Fibroblast of the conjunctiva (primary cell): Measurements from ENCODE around the gene MAEA.

ENCODE experiments used
- DNase-seq: peaks from one replicate; pipeline ENCODE4 v3.0.0-alpha.2; 2010; ENCODE audit warnings: low read depth

Gene MAEA

DNA sequence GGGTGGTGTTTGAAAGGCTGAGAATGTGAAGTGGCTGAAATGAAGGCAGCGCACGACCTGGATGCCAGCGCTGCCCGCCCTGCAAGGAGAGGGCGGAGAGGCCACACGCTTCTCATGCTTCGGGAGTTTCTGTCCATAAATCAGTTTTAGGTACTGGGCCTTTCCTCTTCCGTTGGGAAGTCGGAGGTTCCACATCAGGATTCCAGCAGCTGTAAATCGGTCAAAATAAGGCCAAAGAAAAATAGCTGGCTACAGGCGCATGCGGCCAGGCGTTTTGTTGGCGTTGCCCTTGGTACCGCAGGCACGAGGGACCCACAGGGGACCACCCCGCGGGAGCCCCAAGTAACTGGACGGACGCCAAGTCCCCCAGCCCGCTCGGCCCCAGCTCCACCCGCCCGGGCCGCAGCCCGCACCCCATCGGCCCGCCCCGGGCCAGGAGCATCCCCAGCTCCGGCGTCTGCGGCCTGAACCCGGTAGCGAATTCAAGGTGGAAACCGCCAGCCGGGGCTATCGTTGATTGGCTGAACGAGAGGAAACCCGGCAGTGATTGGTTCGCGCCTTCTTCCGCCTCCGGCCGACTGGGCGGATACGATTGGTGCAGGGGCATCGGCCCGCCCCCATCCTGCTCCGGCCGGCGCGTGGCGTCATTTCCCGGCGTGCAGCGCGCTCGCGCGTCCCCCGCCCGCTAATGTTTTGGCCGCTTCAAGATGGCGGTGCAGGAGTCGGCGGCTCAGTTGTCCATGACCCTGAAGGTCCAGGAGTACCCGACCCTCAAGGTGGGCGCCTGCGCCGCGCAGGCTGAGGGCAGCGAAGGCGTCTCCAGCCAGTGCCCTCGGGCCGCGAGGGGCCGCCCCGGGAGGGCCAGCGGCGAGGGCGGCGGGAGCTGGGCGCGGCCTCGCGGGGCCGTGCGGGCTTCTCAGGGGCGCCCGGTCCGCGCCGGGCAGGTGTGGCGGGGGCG is at the start of gene MAEA:
Gene MAEA, plus strand, starts transcription at position 685 of the 958 bp plus-strand sequence. Its CDS starts 23 bp downstream, at position 708.
- peak; percentile 90 for DNase-seq

DNA sequence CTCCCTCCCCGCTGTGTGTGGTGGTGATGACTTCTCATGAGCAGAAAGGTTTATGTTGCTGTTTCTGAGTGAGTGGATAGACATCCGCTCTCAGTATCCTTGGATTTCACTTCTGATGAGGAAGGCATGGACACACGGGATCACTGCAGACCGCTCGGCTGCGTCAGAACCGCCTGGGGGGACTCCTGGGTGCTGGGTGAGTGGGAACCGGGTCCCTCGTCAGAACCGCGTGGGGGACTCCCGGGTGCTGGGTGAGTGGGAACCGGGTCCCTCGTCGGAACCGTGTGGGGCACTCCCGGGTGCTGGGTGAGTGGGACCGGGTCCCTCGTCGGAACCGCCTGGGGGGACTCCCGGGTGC is 49.8 kb upstream of the MAEA start:
- no peak for DNase-seq

DNA sequence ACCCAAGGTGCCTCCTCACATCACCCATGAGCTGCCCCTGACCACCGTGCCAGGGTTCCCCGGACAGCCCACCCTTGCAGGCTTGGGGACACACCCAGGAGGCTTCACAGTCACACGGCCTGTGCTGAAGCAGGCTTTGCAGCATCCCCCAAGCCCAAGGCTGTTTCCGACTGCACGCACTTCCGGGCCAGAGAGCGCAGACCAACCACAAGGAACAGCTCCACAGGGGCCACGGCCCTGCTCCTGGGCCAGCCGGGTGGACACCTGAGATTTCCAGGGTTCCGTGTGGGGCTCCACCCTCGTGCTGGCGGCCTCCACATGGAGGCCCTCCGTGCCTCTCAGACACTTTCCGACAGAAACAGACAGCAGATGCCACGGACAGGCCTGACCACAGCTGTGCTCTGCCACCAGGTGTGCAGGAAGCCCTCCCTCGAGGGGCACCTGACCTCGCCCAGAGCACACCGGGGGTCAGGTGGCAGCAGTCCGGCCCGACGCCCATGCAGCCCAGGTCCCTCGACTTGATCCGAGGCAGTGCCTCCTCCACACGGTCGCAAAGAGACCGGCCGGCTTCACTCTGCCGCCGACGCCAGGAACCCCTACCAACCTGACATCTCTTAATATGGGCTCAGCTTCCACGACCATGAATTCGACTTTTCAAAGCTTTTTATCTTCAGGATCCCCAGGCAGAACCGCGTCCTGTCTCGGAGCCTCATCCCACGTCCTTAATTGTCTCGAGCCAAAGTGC is 48.8 kb upstream of the MAEA start:
- DNase-seq = no peak

DNA sequence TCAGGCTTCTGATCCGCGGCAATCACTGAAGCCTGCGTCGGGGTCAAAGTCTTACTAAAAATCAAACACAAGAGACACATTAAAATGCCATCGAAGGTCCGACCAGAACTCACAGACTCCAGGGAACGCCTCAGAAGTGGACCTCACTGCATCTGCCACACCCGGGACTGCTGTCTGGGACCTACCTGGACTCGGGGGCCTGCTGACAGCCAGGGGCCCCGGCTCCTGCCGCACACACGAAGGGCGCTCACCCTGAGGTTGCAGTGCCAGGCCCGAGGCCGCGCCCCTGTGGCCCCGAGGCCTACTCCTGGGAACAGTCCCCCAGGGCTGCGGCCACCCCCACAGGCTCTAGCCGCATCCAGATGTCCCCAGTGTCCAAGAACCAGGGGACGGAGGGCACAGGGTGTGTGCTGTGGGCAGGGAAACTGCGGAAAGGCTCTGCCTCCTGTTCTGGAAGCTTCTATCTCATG is 48.2 kb upstream of the MAEA start:
- no peak for DNase-seq

DNA sequence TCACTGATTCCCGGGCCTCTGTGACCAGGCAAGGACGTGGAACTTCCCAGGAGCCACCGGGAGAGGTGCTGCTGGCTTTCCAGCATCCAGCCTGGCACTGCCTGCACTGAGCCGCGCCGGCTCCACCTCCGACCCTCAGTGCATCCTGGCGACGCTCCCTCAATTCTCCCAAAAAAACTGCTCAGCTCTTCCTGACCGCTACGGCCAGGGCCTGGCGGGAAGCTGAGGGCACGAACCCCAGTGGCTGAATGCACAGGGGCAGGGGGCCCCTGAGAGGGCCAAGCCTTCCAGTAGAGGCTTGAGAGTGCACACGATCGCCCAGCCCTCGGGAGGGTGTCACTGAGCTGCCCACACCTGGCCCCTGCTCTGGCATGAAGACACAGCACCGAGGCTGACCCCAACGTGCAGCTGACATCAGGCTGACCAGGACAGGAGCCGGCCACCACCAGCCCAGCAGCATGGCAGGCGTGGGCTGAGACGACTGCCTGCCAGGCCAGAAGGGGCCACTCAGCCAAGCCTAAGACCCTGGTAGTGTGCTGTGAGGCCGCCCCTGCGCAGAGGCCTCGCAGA is 47.7 kb upstream of the MAEA start:
- no peak for DNase-seq

DNA sequence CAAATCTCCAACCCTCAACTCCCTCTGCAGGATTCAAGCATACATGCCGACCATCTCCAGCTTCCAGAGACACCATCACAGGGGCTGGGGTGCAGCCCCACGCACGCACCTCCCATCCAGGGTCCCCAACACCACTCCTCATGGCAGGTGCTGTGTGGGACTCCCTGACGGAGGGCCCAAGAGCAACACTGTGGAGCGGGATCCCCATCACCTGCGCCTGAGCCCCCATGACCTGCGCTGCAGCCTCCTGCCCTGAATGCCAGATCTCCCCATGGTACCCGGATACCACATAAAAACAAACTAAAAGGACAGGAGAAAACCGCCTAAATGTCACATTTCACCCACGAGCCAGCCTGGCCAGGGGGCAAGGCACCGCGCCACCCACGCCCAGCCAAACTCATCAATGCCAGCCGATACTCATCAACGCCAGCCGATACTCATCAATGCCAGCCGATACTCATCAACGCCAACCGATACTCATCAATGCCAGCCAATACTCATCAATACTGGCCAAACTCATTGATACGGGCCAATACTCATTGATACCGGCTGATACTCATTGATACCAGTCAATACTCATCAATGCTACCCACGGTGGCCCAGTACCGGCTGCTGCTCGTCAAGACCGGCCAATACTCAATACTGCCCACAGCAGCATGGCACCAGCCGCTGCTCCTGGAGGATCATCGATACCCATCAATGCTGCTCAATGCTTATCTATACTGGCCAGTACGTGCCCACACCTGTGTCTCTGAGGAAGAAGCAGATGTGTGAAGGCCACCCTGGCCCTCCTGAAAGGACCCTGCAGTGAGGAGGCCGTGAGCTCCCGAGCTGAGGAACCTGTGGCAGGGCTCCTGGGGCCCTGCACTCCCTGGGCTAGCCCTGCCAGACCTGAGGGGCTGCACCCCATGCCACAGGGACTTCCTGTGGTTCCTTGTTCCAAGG is 46.9 kb upstream of the MAEA start:
- no peak for DNase-seq

DNA sequence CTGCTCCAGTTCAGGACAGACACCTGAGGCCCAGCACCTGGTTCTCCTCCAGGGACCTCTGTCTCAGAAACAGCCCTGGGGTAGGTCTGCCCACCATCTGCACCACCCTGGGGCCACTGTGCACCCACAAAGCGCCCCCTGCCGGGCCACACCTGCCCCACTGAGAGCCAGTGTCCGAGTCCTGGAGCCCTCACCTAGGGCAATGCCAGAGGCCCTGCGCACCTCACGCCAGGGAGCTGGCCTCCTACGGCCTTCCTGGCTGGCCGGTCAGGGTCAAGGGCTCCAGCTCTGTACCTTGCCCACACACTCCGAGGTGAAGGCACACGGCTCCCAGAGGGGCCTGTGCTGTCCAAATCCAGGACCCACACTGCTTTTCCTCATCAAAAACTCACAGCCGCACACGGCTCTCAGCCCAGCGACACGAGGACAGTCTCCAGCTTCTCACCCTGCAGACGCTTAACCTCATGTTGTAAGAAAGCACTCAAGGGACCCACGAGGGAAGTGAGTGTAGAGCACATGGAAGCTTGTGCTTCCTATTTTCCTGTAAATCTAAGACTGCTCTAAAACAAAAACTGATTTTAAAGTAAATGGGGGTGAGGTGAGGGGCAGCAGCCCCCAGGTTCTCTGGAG is 46.1 kb upstream of the MAEA start:
- DNase-seq = no peak

DNA sequence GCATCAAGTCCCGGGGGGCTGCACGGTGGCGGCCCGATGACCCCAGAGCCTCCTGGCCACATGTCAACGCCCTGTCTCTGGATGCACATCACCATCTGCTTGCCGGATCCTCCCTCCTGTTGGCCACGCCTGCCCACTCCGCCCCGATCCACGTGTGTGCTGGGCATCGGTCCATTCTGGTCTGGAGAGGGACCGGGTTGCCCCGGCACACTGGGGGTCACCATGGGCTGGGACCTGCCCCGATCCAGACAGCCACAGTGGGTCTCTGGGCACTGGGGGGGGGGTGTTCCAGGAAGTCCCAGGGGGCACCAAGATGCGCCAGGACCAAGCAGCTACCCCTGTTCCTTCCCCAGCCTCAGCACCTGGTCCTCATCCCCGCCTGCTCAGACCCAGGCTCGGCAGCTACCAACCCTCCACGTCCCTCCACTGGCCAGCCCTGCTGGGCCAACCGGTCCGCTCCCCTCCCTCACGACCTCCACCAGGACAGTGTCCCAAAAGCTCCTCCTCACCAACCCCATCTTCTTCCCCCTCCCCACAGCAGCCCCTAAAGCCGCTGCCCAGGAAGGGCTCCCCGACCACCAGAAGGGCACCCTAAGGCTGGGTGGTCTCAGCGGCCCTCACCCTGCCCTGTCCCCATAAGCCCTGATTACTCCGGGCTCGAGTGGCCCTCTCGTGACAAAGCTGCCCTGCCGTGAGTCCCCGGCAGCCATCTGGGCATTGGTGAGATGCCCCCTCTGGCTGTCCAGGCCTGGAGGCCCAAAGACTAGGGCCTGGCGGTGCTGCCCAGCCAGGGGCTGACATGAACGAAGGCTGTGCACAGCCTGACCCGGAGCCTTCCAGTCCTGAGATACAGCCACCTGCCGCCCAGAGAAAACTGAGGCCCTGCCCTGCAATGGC is 45.4 kb upstream of the MAEA start:
- DNase-seq = no peak

DNA sequence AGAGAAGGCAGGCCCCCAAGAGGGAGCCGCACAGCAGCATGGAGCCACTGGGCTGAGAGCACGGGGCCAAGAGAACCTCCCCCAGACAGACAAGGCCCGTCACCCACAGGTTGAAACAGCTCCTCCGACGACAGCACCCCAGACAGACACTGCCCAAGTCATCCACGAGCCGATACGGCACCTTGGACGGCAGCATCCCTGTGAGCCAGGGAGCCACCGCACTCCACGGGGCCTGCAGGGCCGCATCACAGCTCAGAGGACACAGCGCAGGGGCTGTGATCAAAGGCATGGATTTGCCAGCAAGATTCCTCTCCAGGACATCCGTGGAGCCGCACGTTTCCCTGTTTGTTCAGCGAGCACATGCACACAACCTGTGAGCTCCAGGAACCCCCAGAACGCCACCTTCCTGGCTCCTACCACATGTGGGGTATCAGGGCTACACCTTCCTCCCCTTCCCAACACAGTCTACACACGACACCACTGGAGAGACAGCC is 44.7 kb upstream of the MAEA start:
- no peak for DNase-seq

DNA sequence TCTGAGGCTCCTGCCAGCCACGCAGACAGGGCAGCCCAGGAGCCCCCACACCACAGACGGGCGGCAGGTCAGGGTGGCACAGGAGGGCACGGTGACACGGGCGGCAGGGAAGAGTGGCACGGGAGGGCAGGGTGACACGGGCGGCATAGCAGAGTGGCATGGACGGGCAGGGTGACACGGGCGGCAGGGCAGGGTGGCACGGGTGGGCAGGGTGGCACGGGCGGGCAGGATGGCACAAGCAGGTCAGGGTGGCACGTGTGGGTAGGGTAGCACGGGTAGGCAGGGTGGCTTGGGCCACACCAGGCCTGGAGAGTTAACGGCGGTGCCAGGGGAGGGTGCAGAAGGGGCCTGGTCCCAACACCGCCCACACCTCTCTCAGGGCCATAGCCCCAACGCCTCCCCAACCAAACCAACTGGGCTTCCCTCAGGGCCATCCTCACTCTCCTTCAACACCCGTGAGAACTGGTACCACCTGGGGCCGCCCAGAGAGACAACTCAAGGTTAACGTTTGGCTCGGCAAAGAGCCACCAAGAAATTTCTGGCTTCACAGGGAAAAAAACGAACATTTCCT is 44.1 kb upstream of the MAEA start:
- no peak for DNase-seq

DNA sequence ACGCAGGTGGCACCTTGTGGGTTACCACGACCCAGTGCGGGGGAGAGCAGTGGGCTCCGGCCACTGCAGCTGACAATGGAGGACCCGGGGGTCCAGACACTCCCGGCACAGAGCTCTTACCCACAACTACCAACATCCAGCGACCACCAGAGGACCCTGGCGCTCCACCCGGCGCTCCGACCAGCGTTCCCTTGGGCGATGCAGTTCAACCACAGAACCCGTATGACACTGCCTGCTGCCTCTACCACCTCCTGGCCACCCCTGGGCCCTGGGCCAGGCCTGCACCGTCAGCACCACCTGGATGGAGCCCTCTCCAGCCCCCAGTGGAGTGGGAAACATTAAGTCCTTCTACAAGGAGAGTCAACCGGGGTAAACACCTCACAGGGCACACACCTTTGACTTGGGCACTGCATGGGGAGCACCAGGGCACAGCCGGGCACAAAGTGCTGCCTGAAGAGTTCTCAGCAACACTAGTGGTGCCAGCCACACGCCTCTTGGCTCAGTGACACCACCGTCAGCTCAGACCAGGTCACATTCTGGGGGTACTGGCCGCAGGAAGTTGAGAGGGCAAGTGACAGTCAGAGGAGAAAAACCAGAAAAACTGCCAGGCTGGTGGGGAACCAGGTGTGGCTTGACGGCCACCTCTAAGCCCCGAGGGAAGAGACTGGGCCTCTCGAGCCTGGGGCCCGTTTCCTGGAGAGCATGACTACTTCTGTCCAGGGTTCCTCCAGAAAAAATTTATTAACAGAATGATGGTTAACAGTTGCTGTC is 43.4 kb upstream of the MAEA start:
- DNase-seq = no peak

DNA sequence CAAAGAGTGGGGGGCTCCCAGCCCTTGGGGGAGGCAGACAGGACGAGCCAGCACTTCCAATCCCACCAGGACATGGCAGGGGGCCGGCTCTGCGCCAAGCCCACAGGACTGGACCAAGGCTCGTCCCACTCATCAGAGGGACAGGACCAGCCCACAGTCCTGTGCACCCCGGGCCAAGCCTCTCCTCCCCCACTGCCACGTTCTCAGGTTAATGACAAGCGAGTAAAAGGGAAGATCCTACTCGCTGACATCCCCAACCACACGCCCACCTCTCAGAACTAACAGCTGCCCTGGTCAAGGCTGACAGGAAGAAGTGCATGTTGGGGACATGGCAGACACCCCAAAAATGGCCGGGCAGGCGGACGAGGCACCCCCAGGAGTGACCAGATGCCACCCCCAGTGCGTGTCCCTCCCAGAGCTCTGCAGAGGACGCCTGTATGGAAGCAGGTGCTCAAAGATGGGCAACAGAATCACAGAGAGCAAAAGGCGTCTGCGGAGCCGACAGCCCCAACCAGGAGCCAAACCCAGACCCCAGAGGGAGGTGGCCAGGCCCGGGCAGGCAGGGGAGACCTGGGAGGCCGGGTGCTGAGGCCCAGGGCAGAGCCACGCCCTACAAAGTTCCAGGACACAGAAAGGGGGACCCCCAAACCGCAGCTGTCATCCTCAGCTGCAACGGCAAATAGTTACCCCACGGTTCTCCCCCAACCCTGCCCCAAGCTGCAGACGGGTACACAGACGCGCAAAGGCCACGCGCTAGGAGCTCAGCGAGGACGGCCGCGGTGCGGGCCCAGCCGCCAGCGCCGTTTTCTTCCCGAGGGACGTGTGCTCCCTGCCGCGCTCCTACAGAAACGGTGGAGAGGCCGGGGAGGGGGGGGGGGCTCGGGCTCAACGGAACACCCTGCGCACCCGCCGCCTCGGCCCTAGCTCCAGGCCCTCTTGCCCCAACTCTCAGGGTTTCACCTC is 42.5 kb upstream of the MAEA start:
- no peak for DNase-seq

DNA sequence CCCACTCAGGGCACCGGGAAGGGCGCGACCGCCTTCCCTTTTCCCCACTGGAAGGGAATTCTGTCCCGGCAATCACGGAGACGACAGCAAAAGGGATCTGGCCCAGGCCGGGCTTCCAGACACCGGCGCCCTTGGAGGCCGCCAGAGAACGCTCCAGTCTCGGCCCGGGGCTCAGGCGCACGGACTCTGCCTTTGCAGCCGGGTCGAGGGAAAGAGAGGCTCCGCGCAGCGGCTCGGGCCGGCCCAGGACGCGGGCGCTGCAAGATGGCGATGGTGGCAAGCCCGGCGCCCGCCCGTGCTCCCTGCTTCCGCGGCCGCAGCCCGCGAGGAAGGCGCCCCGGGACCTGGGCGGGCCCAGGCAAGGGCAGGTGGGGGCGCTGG is 41.8 kb upstream of the MAEA start:
- DNase-seq = no peak

DNA sequence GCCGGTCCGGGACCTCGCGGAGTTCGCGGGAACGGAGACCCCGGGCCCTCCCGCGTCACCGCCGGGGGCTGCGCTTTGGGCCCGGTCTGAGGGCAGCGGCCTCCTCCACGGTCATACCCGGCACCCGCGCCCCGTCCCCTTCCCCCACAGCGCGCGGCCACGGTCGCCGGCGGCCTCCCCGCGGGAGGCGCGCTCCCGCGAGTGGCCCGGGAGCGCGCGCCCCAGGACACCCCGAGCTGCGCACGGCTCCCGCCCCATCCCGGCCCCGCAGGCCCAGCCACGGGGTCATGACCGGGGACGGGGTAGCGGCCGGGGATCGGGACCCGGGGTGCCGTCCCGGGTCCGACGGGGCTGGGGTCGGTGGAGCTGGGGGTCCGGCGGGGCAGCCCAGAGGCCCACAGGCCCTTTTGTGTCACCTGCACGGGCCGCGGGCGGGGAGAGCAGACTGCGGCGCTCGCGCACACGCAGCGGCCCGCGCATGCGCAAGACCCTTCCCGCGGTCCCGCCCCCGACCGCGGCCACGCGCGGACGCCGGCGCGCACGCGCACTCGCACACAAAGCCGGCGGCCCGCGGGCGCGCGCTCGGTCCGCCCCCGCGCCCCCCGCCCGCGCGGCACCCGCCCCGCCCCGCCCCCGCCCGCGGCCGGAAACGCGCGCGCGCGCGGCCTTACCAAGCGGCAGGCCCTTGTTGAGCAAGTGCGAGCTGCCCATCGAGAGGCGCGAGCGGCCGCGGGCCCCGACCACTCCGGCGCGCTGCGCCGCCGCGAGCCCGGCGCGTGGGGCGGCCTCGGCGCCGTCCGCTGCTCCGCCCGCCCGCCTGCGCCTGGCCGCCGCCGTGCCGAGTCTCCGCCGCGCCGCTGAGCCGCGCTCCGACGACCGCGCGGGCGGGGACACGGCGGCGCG is 41.2 kb upstream of the MAEA start, which contains the start of gene CTBP1:
Gene CTBP1, minus strand, starts transcription at position 886 of the 903 bp plus-strand sequence. CDS start 7,799 bp downstream, outside the sequence.
- DNase-seq = peak; percentile 58

DNA sequence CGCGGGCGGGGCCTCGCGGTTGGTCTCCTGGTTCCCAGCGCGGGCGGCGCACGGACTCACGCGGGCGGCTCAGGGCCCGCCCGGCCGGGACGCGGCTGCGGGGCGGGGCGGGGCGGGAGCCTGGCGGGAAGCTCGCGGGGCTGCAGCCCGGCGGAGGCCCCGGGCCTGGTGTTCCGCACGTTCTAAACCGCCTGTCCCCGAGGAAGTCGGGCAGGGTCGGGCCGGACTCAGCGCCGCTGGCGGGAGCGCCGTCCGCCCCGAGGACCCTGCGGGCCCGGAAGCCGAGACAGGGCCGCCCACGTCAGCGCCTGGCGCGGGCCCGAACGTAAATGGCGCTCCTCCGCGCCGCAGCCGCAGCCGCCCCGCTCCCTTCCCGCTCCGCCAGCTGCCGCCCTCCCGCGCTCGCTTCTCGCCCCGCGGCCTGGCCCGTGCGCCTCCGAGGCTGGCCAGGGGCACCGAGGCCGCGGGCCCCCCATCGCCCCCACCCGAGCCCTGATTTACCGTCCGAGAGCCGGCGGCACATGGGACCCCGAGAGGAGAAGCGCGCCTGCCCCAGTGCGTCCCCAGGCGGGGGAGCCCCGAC is 40.5 kb upstream of the MAEA start:
- DNase-seq = peak; percentile 54
